ENCODE results near the gene PTPRR. TPM values are rescaled to one million over a fixed set of nuclear protein-coding genes. Genes with fewer than 3 reads are reported as not detected.

PTPRR gene
- total and polyA plus RNA-seq, 10 of the 15 experiments (the other 5 are each of a cell fraction or from before 2014, with no cell fraction given) = 0.14 to 3.1 (median 0.42) TPM

- TF ChIP-seq REST (IDR thresholded peaks at IDR 0.05; ENCODE audit: low read depth, low read length) = no peak
- no peak for TF ChIP-seq EED (IDR thresholded peaks at IDR 0.05; ENCODE audit: low read depth)
- no peak for TF ChIP-seq EP300 (IDR thresholded peaks at IDR 0.05; ENCODE audit: borderline replicate concordance in 1 of 2, control insufficient read depth in 1 of 2, low read depth in 2 of 2, low read length in 2 of 2)
- TF ChIP-seq ZNF207 (IDR thresholded peaks at IDR 0.05; ENCODE audit: borderline replicate concordance) = no peak
- no peak for TF ChIP-seq ZNF592 (IDR thresholded peaks at IDR 0.05)
- TF ChIP-seq JUNB (IDR thresholded peaks at IDR 0.05) = no peak
Measured at GRCh38 chr12:70721216-70721615, 199.3 kb downstream of the PTPRR start (continued).
